ENCODE data around the gene UGT1A6.
"Not testable (repeated sequence)": the region's sequence is repeated elsewhere in the genome, so short reads cannot be mapped to it uniquely, and the experiment has no call there.

The UGT1A6 gene

GRCh38 chr2:233728723-233729301, 36.1 kb downstream of the UGT1A6 start, which contains the start of gene UGT1A3:
Gene UGT1A3, plus strand, starts transcription at chr2:233729042. Its CDS starts 85 bp downstream, at chr2:233729127.
- DNase-seq (ENCODE audit: low spot score), result no peak

GRCh38 chr2:233736868-233737653, 44.4 kb downstream of the UGT1A6 start:
- DNase-seq (ENCODE audit: low spot score), result not testable (repeated sequence)

- no peak for DNase-seq (ENCODE audit: low spot score)
Observed at GRCh38 chr2:233740870-233741269, 48.2 kb downstream of the UGT1A6 start.

GRCh38 chr2:233743464-233744259, 51.0 kb downstream of the UGT1A6 start:
- DNase-seq (ENCODE audit: low spot score), result no peak

GRCh38 chr2:233745073-233745755, 52.5 kb downstream of the UGT1A6 start:
- no peak for DNase-seq (ENCODE audit: low spot score)

GRCh38 chr2:233745838-233746237, 53.1 kb downstream of the UGT1A6 start:
- not testable (repeated sequence) for DNase-seq (ENCODE audit: low spot score)

GRCh38 chr2:233746475-233747282, 54.0 kb downstream of the UGT1A6 start:
- no peak for DNase-seq (ENCODE audit: low spot score)

GRCh38 chr2:233747283-233747544, 54.5 kb downstream of the UGT1A6 start:
- DNase-seq (ENCODE audit: low spot score), result no peak

GRCh38 chr2:233750689-233751088, 58.0 kb downstream of the UGT1A6 start:
- not testable (repeated sequence) for DNase-seq (ENCODE audit: low spot score)

GRCh38 chr2:233751212-233752009, 58.7 kb downstream of the UGT1A6 start:
- not testable (repeated sequence) for DNase-seq (ENCODE audit: low spot score)

GRCh38 chr2:233754872-233755611, 62.4 kb downstream of the UGT1A6 start:
- no peak for DNase-seq (ENCODE audit: low spot score)

- no peak for DNase-seq (ENCODE audit: low spot score)
Observed at GRCh38 chr2:233756429-233757081, 63.9 kb downstream of the UGT1A6 start.

- no peak for DNase-seq (ENCODE audit: low spot score)
Observed at GRCh38 chr2:233758141-233758540, 65.5 kb downstream of the UGT1A6 start.

GRCh38 chr2:233758849-233759248, 66.2 kb downstream of the UGT1A6 start:
- no peak for DNase-seq (ENCODE audit: low spot score)

- no peak for DNase-seq (ENCODE audit: low spot score)
Observed at GRCh38 chr2:233760043-233760442, 67.4 kb downstream of the UGT1A6 start, which contains the start of gene UGT1A1. Gene UGT1A1, plus strand, starts transcription at chr2:233760270. Its CDS starts 18 bp downstream, at chr2:233760288.

- DNase-seq (ENCODE audit: low spot score), result no peak
Observed at GRCh38 chr2:233761040-233761769, 68.5 kb downstream of the UGT1A6 start.

GRCh38 chr2:233764264-233764663, 71.6 kb downstream of the UGT1A6 start:
- no peak for DNase-seq (ENCODE audit: low spot score)

- no peak for DNase-seq (ENCODE audit: low spot score)
Observed at GRCh38 chr2:233764761-233765160, 72.1 kb downstream of the UGT1A6 start.

GRCh38 chr2:233766416-233766815, 73.7 kb downstream of the UGT1A6 start:
- DNase-seq (ENCODE audit: low spot score), result no peak

Measured in CD4-positive, alpha-beta T cell treated with Interleukin-6 at 100 ng/mL for 8 hours (primary cell).